ENCODE data around the gene ABR. TPM values are rescaled to one million over a fixed set of nuclear protein-coding genes. Genes with fewer than 3 reads are reported as not detected.

The ABR gene
- polyA plus RNA-seq, 1 donor from 2014 or later, result 34.5 TPM

DNA sequence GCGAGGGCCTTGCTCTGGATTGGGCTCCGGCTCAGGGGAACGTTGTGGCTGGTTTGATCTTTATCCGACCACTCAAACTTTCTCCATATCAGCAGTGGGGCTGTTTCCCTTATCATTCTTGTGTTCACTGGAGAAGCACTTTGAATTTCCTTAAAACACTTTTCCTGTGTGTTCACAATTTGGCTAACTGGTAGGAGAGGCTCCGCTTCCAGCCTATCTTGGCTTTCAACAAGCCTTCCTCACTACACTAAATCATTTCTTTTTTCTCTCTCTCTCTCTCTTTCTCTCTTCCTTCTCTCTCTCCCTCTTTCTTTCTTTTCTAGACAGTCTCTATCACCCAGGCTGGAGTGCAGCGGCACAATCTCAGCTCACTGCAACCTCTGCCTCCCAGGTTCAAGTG lies 43.0 kb downstream of the ABR start:
- Histone ChIP-seq H3K4me3 (ENCODE audit: low read length) (no peak overlapping the region), H3K9me2 (ENCODE audit: insufficient read depth, low read length) (no peaks in the 10 kb centered on the region), H4K20me1 (ENCODE audit: insufficient read depth) (no peaks in the 10 kb centered on the region), H3F3A (ENCODE audit: insufficient read depth, low read length, poor library complexity, severe bottlenecking) (no peaks in the 10 kb centered on the region), H3K79me2 (replicated peaks; ENCODE audit: insufficient read depth, low read length) (no peaks in the 10 kb centered on the region), H3K27ac (ENCODE audit: low read length) (no peak overlapping the region), H3K9me3 (ENCODE audit: low read length) (no peaks in the 10 kb centered on the region), H2AFZ (ENCODE audit: low read depth, low read length) (no peak overlapping the region), H3K4me2 (ENCODE audit: low read length) (no peak overlapping the region), H3K27me3 (ENCODE audit: insufficient read depth, low read depth, low read length) (no peaks in the 10 kb centered on the region), H3K36me3 (ENCODE audit: insufficient read depth, low read length) (no peaks in the 10 kb centered on the region), H3K9ac (ENCODE audit: low read length) (no peak overlapping the region)
- TF ChIP-seq, protein P1, sequence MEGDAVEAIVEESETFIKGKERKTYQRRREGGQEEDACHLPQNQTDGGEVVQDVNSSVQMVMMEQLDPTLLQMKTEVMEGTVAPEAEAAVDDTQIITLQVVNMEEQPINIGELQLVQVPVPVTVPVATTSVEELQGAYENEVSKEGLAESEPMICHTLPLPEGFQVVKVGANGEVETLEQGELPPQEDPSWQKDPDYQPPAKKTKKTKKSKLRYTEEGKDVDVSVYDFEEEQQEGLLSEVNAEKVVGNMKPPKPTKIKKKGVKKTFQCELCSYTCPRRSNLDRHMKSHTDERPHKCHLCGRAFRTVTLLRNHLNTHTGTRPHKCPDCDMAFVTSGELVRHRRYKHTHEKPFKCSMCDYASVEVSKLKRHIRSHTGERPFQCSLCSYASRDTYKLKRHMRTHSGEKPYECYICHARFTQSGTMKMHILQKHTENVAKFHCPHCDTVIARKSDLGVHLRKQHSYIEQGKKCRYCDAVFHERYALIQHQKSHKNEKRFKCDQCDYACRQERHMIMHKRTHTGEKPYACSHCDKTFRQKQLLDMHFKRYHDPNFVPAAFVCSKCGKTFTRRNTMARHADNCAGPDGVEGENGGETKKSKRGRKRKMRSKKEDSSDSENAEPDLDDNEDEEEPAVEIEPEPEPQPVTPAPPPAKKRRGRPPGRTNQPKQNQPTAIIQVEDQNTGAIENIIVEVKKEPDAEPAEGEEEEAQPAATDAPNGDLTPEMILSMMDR (IDR thresholded peaks at IDR 0.05; ENCODE audit: poor library complexity, severe bottlenecking), result no peak
- no peak for TF ChIP-seq SMC3 (conservative IDR thresholded peaks at IDR 0.05; ENCODE audit: poor library complexity)
- no peak for TF ChIP-seq RAD21 (conservative IDR thresholded peaks at IDR 0.05)
- TF ChIP-seq EZH2 (IDR thresholded peaks at IDR 0.05; ENCODE audit: borderline replicate concordance, insufficient read depth, low read length, poor library complexity, severe bottlenecking), result no peak
- TF ChIP-seq EP300 (conservative IDR thresholded peaks at IDR 0.05; ENCODE audit: poor library complexity, severe bottlenecking), result no peak
- TF ChIP-seq, protein P2, sequence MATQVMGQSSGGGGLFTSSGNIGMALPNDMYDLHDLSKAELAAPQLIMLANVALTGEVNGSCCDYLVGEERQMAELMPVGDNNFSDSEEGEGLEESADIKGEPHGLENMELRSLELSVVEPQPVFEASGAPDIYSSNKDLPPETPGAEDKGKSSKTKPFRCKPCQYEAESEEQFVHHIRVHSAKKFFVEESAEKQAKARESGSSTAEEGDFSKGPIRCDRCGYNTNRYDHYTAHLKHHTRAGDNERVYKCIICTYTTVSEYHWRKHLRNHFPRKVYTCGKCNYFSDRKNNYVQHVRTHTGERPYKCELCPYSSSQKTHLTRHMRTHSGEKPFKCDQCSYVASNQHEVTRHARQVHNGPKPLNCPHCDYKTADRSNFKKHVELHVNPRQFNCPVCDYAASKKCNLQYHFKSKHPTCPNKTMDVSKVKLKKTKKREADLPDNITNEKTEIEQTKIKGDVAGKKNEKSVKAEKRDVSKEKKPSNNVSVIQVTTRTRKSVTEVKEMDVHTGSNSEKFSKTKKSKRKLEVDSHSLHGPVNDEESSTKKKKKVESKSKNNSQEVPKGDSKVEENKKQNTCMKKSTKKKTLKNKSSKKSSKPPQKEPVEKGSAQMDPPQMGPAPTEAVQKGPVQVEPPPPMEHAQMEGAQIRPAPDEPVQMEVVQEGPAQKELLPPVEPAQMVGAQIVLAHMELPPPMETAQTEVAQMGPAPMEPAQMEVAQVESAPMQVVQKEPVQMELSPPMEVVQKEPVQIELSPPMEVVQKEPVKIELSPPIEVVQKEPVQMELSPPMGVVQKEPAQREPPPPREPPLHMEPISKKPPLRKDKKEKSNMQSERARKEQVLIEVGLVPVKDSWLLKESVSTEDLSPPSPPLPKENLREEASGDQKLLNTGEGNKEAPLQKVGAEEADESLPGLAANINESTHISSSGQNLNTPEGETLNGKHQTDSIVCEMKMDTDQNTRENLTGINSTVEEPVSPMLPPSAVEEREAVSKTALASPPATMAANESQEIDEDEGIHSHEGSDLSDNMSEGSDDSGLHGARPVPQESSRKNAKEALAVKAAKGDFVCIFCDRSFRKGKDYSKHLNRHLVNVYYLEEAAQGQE (IDR thresholded peaks at IDR 0.05; ENCODE audit: borderline replicate concordance), result no peak
- no peak for TF ChIP-seq MXI1 (conservative IDR thresholded peaks at IDR 0.05; ENCODE audit: poor library complexity, severe bottlenecking)
- TF ChIP-seq POLR2AphosphoS5 (IDR thresholded peaks at IDR 0.05), result no peak
- no peak for TF ChIP-seq TAF1 (IDR thresholded peaks at IDR 0.05; ENCODE audit: low read depth)

DNA sequence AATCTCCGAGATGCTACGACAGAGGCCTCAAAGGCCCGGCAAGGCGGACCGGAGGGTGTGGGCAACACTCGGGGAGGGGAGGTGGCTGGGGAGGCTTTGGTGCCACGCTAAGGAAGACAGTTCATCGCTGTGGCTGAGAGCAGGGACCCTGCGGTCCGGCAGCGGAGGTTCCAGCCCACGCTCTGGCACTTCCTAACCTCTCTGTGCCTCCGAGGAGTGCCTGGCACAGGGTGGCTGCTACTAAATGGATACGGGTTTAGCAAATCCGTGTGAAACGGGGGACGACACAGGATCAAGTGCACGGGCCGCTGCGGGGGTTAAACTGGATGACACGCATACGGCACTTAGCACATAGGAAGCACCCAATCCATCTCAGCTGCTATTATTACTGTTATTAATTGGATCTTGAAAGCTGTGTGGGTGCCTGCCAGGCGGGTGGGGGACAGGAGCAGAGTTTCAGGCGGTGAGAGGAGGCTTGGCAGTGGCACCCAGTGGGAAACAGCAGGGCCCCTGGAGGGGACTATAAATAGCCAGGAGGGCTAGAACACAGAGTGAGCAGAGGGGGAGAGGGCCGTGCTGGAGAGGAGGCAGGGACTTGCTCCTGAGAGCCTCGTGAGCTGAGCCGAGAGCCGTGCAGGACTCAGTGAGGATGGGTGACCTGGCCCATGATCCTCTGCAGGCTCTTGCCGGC lies 45.0 kb downstream of the ABR start:
- H2AFZ ChIP-seq (ENCODE audit: low read depth, low read length), result no peak overlapping the region
- no peaks in the 10 kb centered on the region for H3F3A ChIP-seq (ENCODE audit: insufficient read depth, low read length, poor library complexity, severe bottlenecking)
- no peak overlapping the region for H3K27ac ChIP-seq (ENCODE audit: low read length)
- H3K9me2 ChIP-seq (ENCODE audit: insufficient read depth, low read length), result no peaks in the 10 kb centered on the region
- H3K79me2 ChIP-seq (replicated peaks; ENCODE audit: insufficient read depth, low read length), result no peaks in the 10 kb centered on the region
- TF ChIP-seq EP300 (conservative IDR thresholded peaks at IDR 0.05; ENCODE audit: poor library complexity, severe bottlenecking) (no peak), RAD21 (conservative IDR thresholded peaks at IDR 0.05) (no peak), EZH2 (IDR thresholded peaks at IDR 0.05; ENCODE audit: borderline replicate concordance, insufficient read depth, low read length, poor library complexity, severe bottlenecking) (no peak), TAF1 (IDR thresholded peaks at IDR 0.05; ENCODE audit: low read depth) (no peak), POLR2AphosphoS5 (IDR thresholded peaks at IDR 0.05) (no peak)
- TF ChIP-seq, protein P2 (IDR thresholded peaks at IDR 0.05; ENCODE audit: borderline replicate concordance), result no peak
- H3K36me3 ChIP-seq (ENCODE audit: insufficient read depth, low read length), result no peaks in the 10 kb centered on the region
- no peaks in the 10 kb centered on the region for H4K20me1 ChIP-seq (ENCODE audit: insufficient read depth)
- H3K27me3 ChIP-seq (ENCODE audit: insufficient read depth, low read depth, low read length), result no peaks in the 10 kb centered on the region
- no peak overlapping the region for H3K4me3 ChIP-seq (ENCODE audit: low read length)
- no peak overlapping the region for H3K9ac ChIP-seq (ENCODE audit: low read length)
- no peaks in the 10 kb centered on the region for H3K9me3 ChIP-seq (ENCODE audit: low read length)
- no peak overlapping the region for H3K4me2 ChIP-seq (ENCODE audit: low read length)
